ENCODE data around the gene DBN1.

DNA sequence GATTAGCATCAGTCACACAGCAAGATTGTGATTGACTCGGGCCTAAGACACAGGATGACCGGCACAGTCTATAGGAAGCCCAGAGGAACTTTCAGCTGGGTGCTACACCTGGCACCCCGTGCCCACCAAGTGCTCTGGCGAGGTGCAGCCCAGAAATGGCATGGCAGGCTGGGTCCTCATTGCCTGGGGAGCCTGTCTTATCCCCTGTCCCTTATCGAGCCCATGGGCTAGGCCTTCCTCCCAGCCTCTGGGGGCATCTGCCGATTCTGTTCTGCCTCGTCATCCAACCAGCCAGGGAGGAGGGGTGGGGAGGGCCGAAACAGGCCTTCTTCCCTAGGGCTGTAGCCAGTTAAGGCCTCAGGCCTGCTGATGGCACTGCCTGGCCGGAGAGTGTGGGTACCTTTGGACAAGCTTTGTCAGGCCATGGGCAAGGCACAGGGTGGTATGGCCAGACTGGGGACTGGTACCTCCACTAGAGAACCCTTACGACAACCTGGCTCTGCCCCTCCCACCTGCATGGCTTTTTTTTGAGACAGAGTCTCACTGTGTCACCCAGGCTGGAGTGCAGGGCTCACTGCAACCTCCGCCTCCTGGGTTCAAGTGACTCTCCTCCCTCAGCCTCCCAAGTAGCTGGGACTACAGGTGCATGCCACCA lies 45.4 kb downstream of the DBN1 start:
- no peak for TF ChIP-seq CTCF (IDR thresholded peaks at IDR 0.05; ENCODE audit: borderline replicate concordance, extremely low read depth, low read length, poor library complexity, severe bottlenecking)
- no peak for TF ChIP-seq EZH2 (IDR thresholded peaks at IDR 0.05; ENCODE audit: borderline replicate concordance, low read depth, low read length, severe bottlenecking)
